ENCODE data around the gene IL1RAPL1.

GRCh38 chrX:29225670-29226069 is 638.4 kb downstream of the IL1RAPL1 start:
- TF ChIP-seq CTCF (IDR thresholded peaks at IDR 0.05; ENCODE audit: insufficient read depth, low read length, poor library complexity, severe bottlenecking): no peak
- no peak for TF ChIP-seq EZH2phosphoT487 (conservative IDR thresholded peaks at IDR 0.05; ENCODE audit: low read length)
